Stimulated activated CD8-positive, alpha-beta memory T cell treated with anti-CD3 and anti-CD28 coated beads, Interleukin-15, amount 100 ng/mL, for 24 hours (primary cell): Measurements from ENCODE around the gene KLHL12.
"Not testable (repeated sequence)": the region's sequence is repeated elsewhere in the genome, so short reads cannot be mapped to it uniquely, and the experiment has no call there.

Experiments
- DNase-seq: peaks from one replicate; pipeline ENCODE4 v3.0.0-alpha.2; 2020; ENCODE audit warnings: low read depth

The KLHL12 gene

DNA sequence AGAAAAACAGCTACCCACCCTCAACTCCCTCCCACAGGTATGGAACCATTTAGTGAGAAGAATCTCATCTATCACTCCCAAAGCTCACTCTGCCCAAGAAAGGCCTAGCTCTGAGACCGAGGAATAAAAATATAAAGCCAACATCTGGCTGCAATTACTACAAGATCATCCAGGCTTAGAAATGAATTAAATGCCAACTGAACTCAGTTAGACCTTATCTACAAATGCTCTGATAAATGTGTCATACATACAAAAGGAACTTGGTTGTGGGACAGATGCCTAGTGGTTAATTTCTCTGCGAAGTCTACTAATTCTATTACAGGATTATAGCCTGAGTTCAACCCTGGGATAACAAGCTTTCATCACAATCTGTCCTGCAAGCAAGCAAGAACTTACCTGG is 24.4 kb upstream of the KLHL12 start:
- DNase-seq: no peak

- DNase-seq: no peak
Observed at GRCh38 chr1:202945483-202945882, 18.4 kb upstream of the KLHL12 start.

- DNase-seq: no peak
Observed at GRCh38 chr1:202944438-202944921, 17.4 kb upstream of the KLHL12 start.

DNA sequence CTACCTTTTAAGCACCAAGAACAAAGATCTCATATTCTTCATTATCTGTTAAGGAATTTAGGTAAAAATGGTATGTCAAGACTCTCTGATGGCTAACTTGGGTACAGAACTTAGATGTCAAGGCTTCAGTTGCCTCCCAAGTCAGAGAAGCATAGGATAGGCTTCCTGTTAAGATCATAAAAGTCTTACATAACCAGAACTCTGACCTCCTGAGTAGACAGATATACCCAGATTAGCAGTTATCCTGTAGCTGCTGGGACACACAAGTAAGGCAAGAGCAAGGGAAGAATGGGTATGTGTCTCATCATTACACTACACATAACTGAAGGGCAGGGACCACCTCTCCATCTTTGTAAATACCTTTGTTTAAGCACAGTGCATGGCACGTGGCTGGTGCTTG is 15.4 kb upstream of the KLHL12 start:
- no peak for DNase-seq

DNA sequence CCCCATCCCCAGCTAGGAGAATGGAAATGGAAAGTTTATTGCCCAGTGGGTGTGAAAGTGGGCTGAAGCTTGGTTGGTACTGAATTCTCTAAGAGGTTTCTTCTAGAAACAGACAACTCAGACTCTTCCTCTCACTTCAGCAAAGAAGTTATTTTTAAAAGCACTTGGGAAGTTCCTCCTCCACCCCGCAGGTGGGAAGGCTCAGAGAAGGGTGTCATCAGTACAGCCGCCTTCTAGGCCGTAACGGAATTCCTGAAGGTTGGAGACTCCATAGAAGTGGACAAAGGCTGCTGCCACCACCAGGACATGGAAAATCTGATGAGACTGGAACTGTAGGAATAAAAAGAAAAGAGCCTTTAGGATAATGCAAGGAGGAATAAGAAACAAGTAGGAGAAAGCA is 14.3 kb upstream of the KLHL12 start:
- DNase-seq: no peak

- no peak for DNase-seq
Observed at GRCh38 chr1:202940561-202940960, 13.5 kb upstream of the KLHL12 start.

GRCh38 chr1:202938287-202938925 is 11.4 kb upstream of the KLHL12 start:
- no peak for DNase-seq

- DNase-seq: not testable (repeated sequence)
Observed at GRCh38 chr1:202936409-202936808, 9.4 kb upstream of the KLHL12 start.

- DNase-seq: no peak
Observed at GRCh38 chr1:202935844-202936243, 8.8 kb upstream of the KLHL12 start.

DNA sequence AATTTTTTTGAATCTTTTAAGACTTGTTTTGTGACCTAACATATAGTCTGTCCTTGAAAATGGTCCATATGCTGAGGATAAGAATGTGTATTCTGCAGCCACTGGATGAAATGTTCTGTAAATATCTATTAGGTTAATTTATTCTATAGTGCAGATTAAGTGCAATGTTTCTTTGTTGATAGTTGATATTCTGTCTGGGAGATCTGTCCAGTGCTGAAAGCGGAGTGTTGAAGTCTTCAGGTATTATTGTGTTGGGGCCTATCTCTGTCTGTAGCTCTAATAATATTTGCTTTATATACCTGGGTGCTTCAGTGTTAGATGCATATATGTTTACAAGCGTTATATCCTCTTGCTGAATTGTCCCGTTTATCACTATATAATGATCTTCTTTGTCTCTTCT is 7.7 kb upstream of the KLHL12 start:
- DNase-seq: no peak

DNA sequence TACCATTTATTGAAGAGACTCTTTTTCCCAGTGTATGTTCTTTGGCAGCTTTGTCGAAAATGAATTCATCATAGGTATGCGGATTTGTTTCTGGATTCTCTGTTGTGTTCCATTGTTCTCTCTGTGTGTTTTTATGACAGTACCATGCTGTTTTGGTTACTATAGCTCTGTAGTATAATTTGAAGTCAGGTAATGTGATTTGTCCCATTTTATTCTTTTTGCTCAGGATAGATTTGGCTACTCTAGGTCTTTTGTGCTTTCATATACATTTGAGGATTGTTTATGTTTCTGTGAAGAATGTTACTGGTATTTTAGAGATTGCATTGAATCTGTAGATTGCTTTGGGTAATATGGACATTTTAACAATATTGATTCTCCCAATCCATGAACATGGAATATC is 5.4 kb upstream of the KLHL12 start:
- no peak for DNase-seq

DNA sequence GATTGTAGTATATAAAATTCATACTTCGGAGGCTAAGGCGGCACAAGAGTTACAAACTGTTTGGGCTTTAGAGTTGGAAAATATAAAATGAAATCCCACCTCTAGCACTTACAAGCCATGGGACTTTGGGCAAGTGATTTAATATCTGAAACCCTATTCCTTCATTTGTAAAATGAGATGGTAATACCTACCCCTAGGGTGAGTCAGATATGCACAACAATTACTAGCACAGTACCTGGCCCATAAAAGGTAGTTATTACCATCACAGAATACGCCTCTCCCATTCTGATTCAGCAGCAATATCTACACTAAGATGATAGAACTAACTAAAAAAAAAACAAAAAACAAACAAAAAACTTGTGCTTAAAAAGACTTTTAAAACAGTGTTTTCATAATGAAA is 3.5 kb downstream of the KLHL12 start:
- DNase-seq: no peak

DNA sequence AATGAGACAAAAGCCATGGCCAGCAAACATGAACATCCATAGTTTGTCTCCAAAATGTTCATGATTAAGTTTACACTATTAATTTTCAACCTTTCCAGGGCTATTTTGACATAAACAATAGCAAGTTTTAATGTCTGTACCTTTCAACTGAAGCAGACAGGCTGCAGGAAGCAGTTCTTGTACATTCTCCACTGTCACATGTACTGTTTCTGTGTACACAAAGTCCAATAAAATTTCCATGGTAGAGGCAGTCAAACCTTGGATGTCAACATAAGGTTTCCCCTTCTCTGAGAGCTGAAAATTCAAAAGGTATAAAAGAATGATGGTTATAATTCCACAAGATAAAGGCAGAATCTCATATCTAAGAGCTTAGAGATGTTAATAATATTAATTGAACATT is 7.4 kb downstream of the KLHL12 start:
- DNase-seq: no peak

DNA sequence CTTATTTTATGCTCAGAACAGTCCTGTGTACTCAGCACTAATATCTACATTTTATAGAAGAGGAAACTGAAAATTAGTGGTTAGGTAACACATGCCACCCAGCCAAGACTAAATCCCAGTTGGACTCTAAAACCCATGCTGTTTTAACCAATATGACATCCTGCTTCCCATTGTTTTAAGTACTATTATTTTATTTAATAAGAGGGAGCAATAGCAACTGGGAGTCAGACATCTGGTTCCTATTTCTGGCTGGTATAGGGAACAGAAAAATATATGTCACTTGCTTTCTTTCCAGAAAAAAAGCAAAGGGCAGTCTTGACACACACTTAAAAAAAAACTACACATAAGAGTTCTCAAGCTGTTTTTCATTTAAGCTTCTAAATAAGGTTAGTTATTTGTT is 11.9 kb downstream of the KLHL12 start:
- no peak for DNase-seq

DNA sequence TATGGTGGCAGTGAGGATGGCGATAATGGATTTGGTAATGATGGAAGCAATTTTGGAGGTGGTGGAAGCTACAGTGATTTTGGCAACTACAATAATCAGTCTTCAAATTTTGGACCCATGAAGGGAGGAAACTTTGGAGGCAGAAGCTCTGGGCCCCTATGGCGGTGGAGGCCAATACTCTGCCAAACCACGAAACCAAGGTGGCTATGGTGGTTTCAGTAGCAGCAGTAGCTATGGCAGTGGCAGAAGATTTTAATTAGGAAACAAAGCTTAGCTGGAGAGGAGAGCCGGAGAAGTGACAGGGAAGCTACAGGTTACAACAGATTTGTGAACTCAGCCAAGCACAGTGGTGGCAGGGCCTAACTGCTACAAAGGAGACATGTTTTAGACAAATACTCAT is 14.6 kb downstream of the KLHL12 start:
- DNase-seq: not testable (repeated sequence)

GRCh38 chr1:202909494-202909893 is 17.5 kb downstream of the KLHL12 start:
- DNase-seq: no peak

GRCh38 chr1:202908998-202909397 is 18.0 kb downstream of the KLHL12 start:
- DNase-seq: no peak

DNA sequence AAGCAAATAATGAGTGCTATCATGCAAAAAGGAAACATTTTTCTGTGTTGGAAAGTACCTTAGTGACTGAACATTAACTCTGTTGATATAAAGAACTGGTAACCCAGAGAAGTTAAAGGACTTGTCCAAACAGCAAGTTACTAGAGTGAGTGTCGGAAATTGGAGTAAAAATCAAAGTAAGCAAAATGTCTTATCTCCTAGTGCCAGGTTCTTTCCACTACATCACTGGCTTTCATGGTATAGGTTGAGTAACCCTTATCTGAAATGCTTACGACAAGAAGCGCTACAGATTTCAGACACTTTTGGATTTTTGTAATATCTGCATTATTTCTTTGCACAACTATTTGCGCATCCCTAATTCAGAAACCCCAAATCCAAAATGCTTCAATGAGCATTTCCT is 21.7 kb downstream of the KLHL12 start:
- DNase-seq: no peak

- DNase-seq: not testable (repeated sequence)
Observed at GRCh38 chr1:202903808-202904207, 23.2 kb downstream of the KLHL12 start.

- no peak for DNase-seq
Observed at GRCh38 chr1:202901555-202901954, 25.5 kb downstream of the KLHL12 start.

- no peak for DNase-seq
Observed at GRCh38 chr1:202892501-202892900, 34.5 kb downstream of the KLHL12 start.

- DNase-seq: no peak
Observed at GRCh38 chr1:202890392-202890791, 36.6 kb downstream of the KLHL12 start.

GRCh38 chr1:202888531-202889360 is 38.3 kb downstream of the KLHL12 start, which contains the start of gene RABIF:
TSS of gene RABIF (minus strand) at chr1:202889149. CDS start at chr1:202889098, 51 bp downstream.
- peak; percentile 91 for DNase-seq

- DNase-seq: no peak
Observed at GRCh38 chr1:202888221-202888530, 38.9 kb downstream of the KLHL12 start.
